IMR-90 (cell line): ENCODE measurements around the gene DOCK4. TPM values are rescaled to one million over a fixed set of nuclear protein-coding genes. Genes with fewer than 3 reads are reported as not detected.
A peak's percentile ranks its signal among the peaks of the same experiment; 100 is the strongest.

Experiments
- ATAC-seq: fragments of 200-7000 bp; cut with Tn5 transposase; 2 replicates; pipeline ENCODE4 v1.9.1; 2020; ENCODE audit warnings: low read depth, mild to moderate bottlenecking, moderate library complexity
- BruUV-seq: library from RNA; stranded (reverse); fragments of 400-500 nt; replicated peaks from 2 replicates; lab custom pipeline; 2021; lab: Mats Ljungman, UMichigan
- CTCF ChIA-PET: fragments of 300-600 bp; formaldehyde crosslinking; extraction: SDS; loops from one replicate; lab custom pipeline; 2021; ENCODE audit warnings: antibody characterized with exemption; lab: Yijun Ruan, JAX
- POLR2A ChIA-PET: fragments of 300-600 bp; sonication (Branson Sonifier 250); formaldehyde crosslinking; loops from one replicate; lab custom pipeline; 2022; ENCODE audit warnings: antibody characterized with exemption; ENCODE audit not compliant: unreplicated experiment; lab: Charles Lee
- DNase-seq: peaks from one replicate; pipeline ENCODE4 v3.0.0; 2013
- H2AFZ ChIP-seq: replicated peaks from 2 replicates; pipeline ENCODE3; 2013; ENCODE audit warnings: low read length, mild to moderate bottlenecking; ENCODE audit not compliant: poor library complexity
- H2AK5ac ChIP-seq: 2 replicates; pipeline ENCODE4 v1.6.1; 2013; ENCODE audit warnings: low read depth, low read length, inconsistent platforms
- H2AK9ac ChIP-seq: replicated peaks from 2 replicates; pipeline ENCODE3; 2013; ENCODE audit warnings: mild to moderate bottlenecking, low read depth, low read length, moderate library complexity; ENCODE audit not compliant: poor library complexity
- H2BK120ac ChIP-seq: 2 replicates; pipeline ENCODE4 v1.6.1; 2013; ENCODE audit warnings: low read depth, low read length, inconsistent platforms
- H2BK15ac ChIP-seq: 3 replicates; pipeline ENCODE4 v1.6.1; 2013; ENCODE audit warnings: low read depth, low read length, inconsistent platforms
- H2BK20ac ChIP-seq: 2 replicates; pipeline ENCODE4 v1.6.1; 2013; ENCODE audit warnings: low read depth, mild to moderate bottlenecking, inconsistent platforms, low read length, moderate library complexity
- H2BK5ac ChIP-seq: 2 replicates; pipeline ENCODE4 v1.6.1; 2013; ENCODE audit warnings: mild to moderate bottlenecking, low read depth, low read length, inconsistent platforms; ENCODE audit not compliant: poor library complexity, severe bottlenecking
- H3K14ac ChIP-seq: replicated peaks from 2 replicates; pipeline ENCODE4 v1.6.1; 2013; ENCODE audit warnings: low read depth, low read length, inconsistent platforms
- H3K18ac ChIP-seq: 2 replicates; pipeline ENCODE4 v1.6.1; 2013; ENCODE audit warnings: low read depth, low read length, control low read depth
- H3K23ac ChIP-seq: 2 replicates; pipeline ENCODE4 v1.6.1; 2013; ENCODE audit warnings: low read depth, low read length, inconsistent platforms
- H3K27ac ChIP-seq: 2 replicates; pipeline ENCODE4 v1.5.1; 2013; ENCODE audit warnings: mild to moderate bottlenecking, control low read depth, low read length; ENCODE audit not compliant: insufficient read depth
- H3K27me3 ChIP-seq: 2 replicates; pipeline ENCODE4 v1.6.1; 2013; ENCODE audit warnings: low read length; ENCODE audit not compliant: control insufficient read depth, insufficient read depth
- H3K36me3 ChIP-seq: 2 replicates; pipeline ENCODE4 v1.6.1; 2013; ENCODE audit warnings: low read length, mixed read lengths; ENCODE audit not compliant: control insufficient read depth, insufficient read depth
- H3K4ac ChIP-seq: 2 replicates; pipeline ENCODE4 v1.6.1; 2013; ENCODE audit warnings: low read depth, low read length, inconsistent platforms
- H3K4me1 ChIP-seq: 2 replicates; pipeline ENCODE4 v1.6.1; 2013; ENCODE audit warnings: low read length, mixed read lengths; ENCODE audit not compliant: control insufficient read depth, insufficient read depth
- H3K4me2 ChIP-seq: 2 replicates; pipeline ENCODE4 v1.6.1; 2013; ENCODE audit warnings: low read depth, mild to moderate bottlenecking, control low read depth, low read length, moderate library complexity
- H3K4me3 ChIP-seq: 2 replicates; pipeline ENCODE4 v1.5.1; 2013; ENCODE audit warnings: low read depth, mild to moderate bottlenecking, control low read depth, low read length, moderate library complexity; ENCODE audit not compliant: insufficient read depth
- H3K56ac ChIP-seq: 2 replicates; pipeline ENCODE4 v1.6.1; 2013; ENCODE audit warnings: low read length, inconsistent platforms; ENCODE audit not compliant: insufficient read depth; ENCODE audit errors: extremely low read depth
- H3K79me1 ChIP-seq, 2 experiments: 2 replicates each; pipeline ENCODE4 v1.6.1; 2013; ENCODE audit warnings: low read length in 2 of 2, inconsistent platforms in 1 of 2, low read depth in 1 of 2
- H3K9ac ChIP-seq: 2 replicates; pipeline ENCODE4 v1.6.1; 2013; ENCODE audit warnings: low read depth, low read length, control low read depth
- H3K9me1 ChIP-seq: 2 replicates; pipeline ENCODE4 v1.6.1; 2013; ENCODE audit warnings: low read length, inconsistent platforms; ENCODE audit not compliant: insufficient read depth
- H3K9me3 ChIP-seq: 2 replicates; pipeline ENCODE4 v1.6.1; 2013; ENCODE audit warnings: low read length; ENCODE audit not compliant: control insufficient read depth, insufficient read depth
- H4K20me1 ChIP-seq: 2 replicates; pipeline ENCODE4 v1.6.1; 2013; ENCODE audit warnings: low read length, inconsistent platforms; ENCODE audit not compliant: insufficient read depth
- H4K5ac ChIP-seq: 2 replicates; pipeline ENCODE4 v1.6.1; 2013; ENCODE audit warnings: mild to moderate bottlenecking, low read depth, low read length, control low read depth
- H4K8ac ChIP-seq, 2 experiments: 2 replicates each; pipeline ENCODE4 v1.6.1; 2013; ENCODE audit warnings: low read depth in 2 of 2, low read length in 2 of 2, control low read depth in 1 of 2, inconsistent platforms in 1 of 2
- H4K91ac ChIP-seq: 2 replicates; pipeline ENCODE4 v1.6.1; 2013; ENCODE audit warnings: low read depth, low read length, inconsistent platforms; ENCODE audit not compliant: insufficient read depth
- BHLHE40 ChIP-seq: fragments of 150-350 bp; IDR thresholded peaks from 2 replicates; pipeline ENCODE4 v1.6.1; 2016; ENCODE audit warnings: mild to moderate bottlenecking, low read depth, low read length
- CEBPB ChIP-seq: IDR thresholded peaks from 2 replicates; pipeline ENCODE4 v1.6.1; 2012; ENCODE audit warnings: low read depth, low read length, improper control_type of control experiment
- CHD1 ChIP-seq: IDR thresholded peaks from 2 replicates; pipeline ENCODE4 v1.6.1; 2012; ENCODE audit warnings: low read depth, low read length, improper control_type of control experiment
- CTCF ChIP-seq: conservative IDR thresholded peaks from 2 replicates; pipeline ENCODE4 v1.5.1; 2012; ENCODE audit warnings: mild to moderate bottlenecking, low read depth, low read length, improper control_type of control experiment
- ELK1 ChIP-seq: fragments of 150-350 bp; IDR thresholded peaks from 2 replicates; pipeline ENCODE4 v1.6.1; 2016; ENCODE audit warnings: low read depth, mild to moderate bottlenecking, low read length, moderate library complexity, borderline replicate concordance
- FOS ChIP-seq: fragments of 150-350 bp; IDR thresholded peaks from 2 replicates; pipeline ENCODE4 v1.6.1; 2016; ENCODE audit warnings: low read depth, low read length
- MAFK ChIP-seq: IDR thresholded peaks from 2 replicates; pipeline ENCODE4 v1.6.1; 2012; ENCODE audit warnings: low read depth, low read length, improper control_type of control experiment
- MAZ ChIP-seq: IDR thresholded peaks from 2 replicates; pipeline ENCODE4 v1.6.1; 2012; ENCODE audit warnings: low read depth, mild to moderate bottlenecking, low read length, improper control_type of control experiment, moderate library complexity, borderline replicate concordance
- MXI1 ChIP-seq: IDR thresholded peaks from 2 replicates; pipeline ENCODE4 v1.6.1; 2012; ENCODE audit warnings: low read depth, mild to moderate bottlenecking, low read length, moderate library complexity, borderline replicate concordance
- NFE2L2 ChIP-seq: fragments of 150-350 bp; IDR thresholded peaks from 2 replicates; pipeline ENCODE4 v1.6.1; 2016; ENCODE audit warnings: low read depth, mild to moderate bottlenecking, low read length
- POLR2A ChIP-seq: IDR thresholded peaks from 2 replicates; pipeline ENCODE4 v1.6.1; 2012; ENCODE audit warnings: mild to moderate bottlenecking, low read depth, low read length
- RAD21 ChIP-seq: IDR thresholded peaks from 2 replicates; pipeline ENCODE4 v1.6.1; 2012; ENCODE audit warnings: low read length, improper control_type of control experiment
- RCOR1 ChIP-seq: IDR thresholded peaks from 2 replicates; pipeline ENCODE4 v1.6.1; 2012; ENCODE audit warnings: mild to moderate bottlenecking, low read length, improper control_type of control experiment; ENCODE audit not compliant: insufficient replicate concordance
- RFX5 ChIP-seq: IDR thresholded peaks from 2 replicates; pipeline ENCODE4 v1.8.0; 2012; ENCODE audit warnings: low read depth, mild to moderate bottlenecking, low read length, moderate library complexity
- SMC3 ChIP-seq: fragments of 150-350 bp; IDR thresholded peaks from 2 replicates; pipeline ENCODE4 v1.6.1; 2016; ENCODE audit warnings: low read depth, mild to moderate bottlenecking, antibody characterized with exemption, low read length, moderate library complexity
- USF2 ChIP-seq: fragments of 150-350 bp; IDR thresholded peaks from 2 replicates; pipeline ENCODE4 v1.6.1; 2017; ENCODE audit warnings: mild to moderate bottlenecking, antibody characterized with exemption, low read length, low read depth
- WGBS, 2 experiments: methylation state at CpG; one replicate each; pipeline versions ENCODE4 v1.1.5 to v1.1.7; 2013; ENCODE audit warnings: missing lambda C conversion rate in 2 of 2; ENCODE audit not compliant: insufficient read length in 1 of 2; ENCODE audit errors: extremely low coverage in 2 of 2; 5-methylcytosine and 5-hydroxymethylcytosine counted together
- dilution Hi-C: fragments of 300-500 bp; cut with HindIII; formaldehyde crosslinking; loops from one replicate; pipeline ENCODE4 v1.14.3; 2018; ENCODE audit warnings: low sequenced_read_pairs; ENCODE audit not compliant: unreplicated experiment
- in situ Hi-C: fragments of 300-500 bp; cut with MboI; formaldehyde crosslinking; loops from 3 replicates; pipeline ENCODE4 v1.14.3; 2019; ENCODE audit warnings: low sequenced_read_pairs, inconsistent platforms, mixed read lengths
- intact Hi-C: fragments of 100-400 bp; cut with micrococcal nuclease; formaldehyde crosslinking; loops from 2 replicates; pipeline ENCODE4 v1.10.0; 2022
- polyA plus RNA-seq, 3 experiments: library from polyadenylated mRNA; depleted of rRNA; stranded (reverse); fragments of >200 nt; gene quantifications; 2 replicates each; pipeline ENCODE4 v1.2.3, GENCODE V29; 2012; ENCODE audit warnings: low replicate concordance in 1 of 3
- total RNA-seq: library from RNA; depleted of rRNA; stranded (reverse); fragments of >200 nt; gene quantifications from 2 replicates; pipeline ENCODE4 v1.2.3, GENCODE V29; 2012

The DOCK4 gene
- total and polyA plus RNA-seq, 2 of the 4 experiments (the other 2 are of a cell fraction), result 4.4 to 12.2 TPM

GRCh38 chr7:112130729-112131410, 75.3 kb downstream of the DOCK4 start:
- CTCF ChIA-PET, result interaction anchor here (0.9 kb wide), 1 partner anchor 10 kb away, joined by 8 read pairs; no protein-coding TSS in a partner anchor
- BruUV-seq, result no TSS peak
- WGBS, 2 experiments, result 100% methylated on average over 2 of the region's 10 CpGs; no CpG with 5 or more reads in 1 of the 2 experiments

More at GRCh38 chr7:112130729-112131410, 75.3 kb downstream of the DOCK4 start:
- Histone ChIP-seq H2BK120ac (no peak overlapping the region), H2AFZ (no peak overlapping the region), H3K4me3 (no peak overlapping the region), H3K14ac (no peak overlapping the region), H3K4me2 (no peak overlapping the region), H2BK5ac (no peak overlapping the region), H3K36me3 (no peaks in the 10 kb centered on the region), H3K4me1 (peaks cover 3% of the 10 kb centered on the region), H2BK20ac (no peak overlapping the region), H3K27ac (no peak overlapping the region), H4K5ac (no peak overlapping the region), H3K27me3 (no peaks in the 10 kb centered on the region), H3K9me1 (no peaks in the 10 kb centered on the region), H2AK5ac (0 out of 2 replicates have a peak overlapping the region, but pooled peaks have one; percentile 9), H3K56ac (no peak overlapping the region), H4K91ac (no peak overlapping the region), H3K9ac (no peak overlapping the region), H3K9me3 (no peaks in the 10 kb centered on the region), H3K23ac (no peak overlapping the region), H3K4ac (no peak overlapping the region), H3K79me1 (peaks cover 0 to 11% of the 10 kb centered on the region in 2 experiments), H4K20me1 (no peaks in the 10 kb centered on the region), H4K8ac (no peak overlapping the region), H2BK15ac (no peak overlapping the region), H2AK9ac (no peak overlapping the region), H3K18ac (no peak overlapping the region)
- POLR2A ChIA-PET, result no interaction called here
- dilution Hi-C loops (no loop called here), intact Hi-C loops (no loop called here), in situ Hi-C loops (no loop called here)
- TF ChIP-seq NFE2L2 (no peak), USF2 (no peak), FOS (no peak), RCOR1 (no peak), RFX5 (no peak), CTCF (no peak), POLR2A (no peak), MAFK (no peak), CEBPB (no peak), SMC3 (no peak), MAZ (no peak), MXI1 (no peak), BHLHE40 (no peak), ELK1 (no peak), CHD1 (no peak), RAD21 (no peak)
- ATAC-seq, result no peak
- DNase-seq, result no peak
